ENCODE results near the gene TOP2B.

Gene TOP2B

GRCh38 chr3:25581823-25582222 is 82.9 kb downstream of the TOP2B start:
- DNase-seq, result no peak

- no peak for DNase-seq
Observed at GRCh38 chr3:25581335-25581734, 83.4 kb downstream of the TOP2B start.

GRCh38 chr3:25580534-25580933 is 84.2 kb downstream of the TOP2B start:
- no peak for DNase-seq

- DNase-seq, result no peak
Observed at GRCh38 chr3:25578059-25578458, 86.6 kb downstream of the TOP2B start.

GRCh38 chr3:25576831-25577454 is 87.8 kb downstream of the TOP2B start:
- no peak for DNase-seq

- no peak for DNase-seq
Observed at GRCh38 chr3:25576146-25576545, 88.6 kb downstream of the TOP2B start.

GRCh38 chr3:25575001-25575400 is 89.7 kb downstream of the TOP2B start:
- DNase-seq, result no peak

- DNase-seq, result no peak
Observed at GRCh38 chr3:25574172-25574765, 90.4 kb downstream of the TOP2B start.

GRCh38 chr3:25573386-25574171 is 91.1 kb downstream of the TOP2B start:
- DNase-seq, result no peak

- no peak for DNase-seq
Observed at GRCh38 chr3:25572919-25573385, 91.8 kb downstream of the TOP2B start.

GRCh38 chr3:25572336-25572735 is 92.4 kb downstream of the TOP2B start:
- DNase-seq, result no peak

GRCh38 chr3:25571285-25571684 is 93.4 kb downstream of the TOP2B start:
- no peak for DNase-seq

- DNase-seq, result no peak
Observed at GRCh38 chr3:25568525-25569078, 96.1 kb downstream of the TOP2B start.

- DNase-seq, result no peak
Observed at GRCh38 chr3:25567806-25568524, 96.7 kb downstream of the TOP2B start.

GRCh38 chr3:25567388-25567787 is 97.3 kb downstream of the TOP2B start:
- no peak for DNase-seq

GRCh38 chr3:25566358-25566920 is 98.3 kb downstream of the TOP2B start:
- no peak for DNase-seq

- DNase-seq, result no peak
Observed at GRCh38 chr3:25565807-25566206, 98.9 kb downstream of the TOP2B start.

- no peak for DNase-seq
Observed at GRCh38 chr3:25564075-25564474, 100.6 kb downstream of the TOP2B start.

GRCh38 chr3:25563601-25564000 is 101.1 kb downstream of the TOP2B start:
- DNase-seq, result no peak

GRCh38 chr3:25558796-25559195 is 105.9 kb downstream of the TOP2B start:
- DNase-seq, result no peak

- DNase-seq, result no peak
Observed at GRCh38 chr3:25558121-25558520, 106.6 kb downstream of the TOP2B start.

- DNase-seq, result no peak
Observed at GRCh38 chr3:25557694-25558093, 107.0 kb downstream of the TOP2B start.

- DNase-seq, result no peak
Observed at GRCh38 chr3:25556447-25556846, 108.3 kb downstream of the TOP2B start.
